Astrocyte of the cerebellum (primary cell): ENCODE measurements around the gene PSME4.

Experiments
- DNase-seq: peaks from one replicate; pipeline ENCODE4 v3.0.0-alpha.2; 2011; ENCODE audit warnings: low read depth
- H3K4me3 ChIP-seq: 2 replicates; pipeline ENCODE4 v1.5.1; 2011; ENCODE audit warnings: mild to moderate bottlenecking, low read depth, low read length, moderate library complexity
- in situ Hi-C: cut with HindIII; loops from 2 replicates; pipeline ENCODE4 v1.10.0; 2017; ENCODE audit warnings: low sequenced_read_pairs
- TF ChIP-seq, protein P1 (sequence below): IDR thresholded peaks from 2 replicates; pipeline ENCODE4 v1.5.1; 2012; ENCODE audit warnings: low read length, low read depth, moderate library complexity, mild to moderate bottlenecking; ENCODE audit errors: missing control alignments

The PSME4 gene, protein sequence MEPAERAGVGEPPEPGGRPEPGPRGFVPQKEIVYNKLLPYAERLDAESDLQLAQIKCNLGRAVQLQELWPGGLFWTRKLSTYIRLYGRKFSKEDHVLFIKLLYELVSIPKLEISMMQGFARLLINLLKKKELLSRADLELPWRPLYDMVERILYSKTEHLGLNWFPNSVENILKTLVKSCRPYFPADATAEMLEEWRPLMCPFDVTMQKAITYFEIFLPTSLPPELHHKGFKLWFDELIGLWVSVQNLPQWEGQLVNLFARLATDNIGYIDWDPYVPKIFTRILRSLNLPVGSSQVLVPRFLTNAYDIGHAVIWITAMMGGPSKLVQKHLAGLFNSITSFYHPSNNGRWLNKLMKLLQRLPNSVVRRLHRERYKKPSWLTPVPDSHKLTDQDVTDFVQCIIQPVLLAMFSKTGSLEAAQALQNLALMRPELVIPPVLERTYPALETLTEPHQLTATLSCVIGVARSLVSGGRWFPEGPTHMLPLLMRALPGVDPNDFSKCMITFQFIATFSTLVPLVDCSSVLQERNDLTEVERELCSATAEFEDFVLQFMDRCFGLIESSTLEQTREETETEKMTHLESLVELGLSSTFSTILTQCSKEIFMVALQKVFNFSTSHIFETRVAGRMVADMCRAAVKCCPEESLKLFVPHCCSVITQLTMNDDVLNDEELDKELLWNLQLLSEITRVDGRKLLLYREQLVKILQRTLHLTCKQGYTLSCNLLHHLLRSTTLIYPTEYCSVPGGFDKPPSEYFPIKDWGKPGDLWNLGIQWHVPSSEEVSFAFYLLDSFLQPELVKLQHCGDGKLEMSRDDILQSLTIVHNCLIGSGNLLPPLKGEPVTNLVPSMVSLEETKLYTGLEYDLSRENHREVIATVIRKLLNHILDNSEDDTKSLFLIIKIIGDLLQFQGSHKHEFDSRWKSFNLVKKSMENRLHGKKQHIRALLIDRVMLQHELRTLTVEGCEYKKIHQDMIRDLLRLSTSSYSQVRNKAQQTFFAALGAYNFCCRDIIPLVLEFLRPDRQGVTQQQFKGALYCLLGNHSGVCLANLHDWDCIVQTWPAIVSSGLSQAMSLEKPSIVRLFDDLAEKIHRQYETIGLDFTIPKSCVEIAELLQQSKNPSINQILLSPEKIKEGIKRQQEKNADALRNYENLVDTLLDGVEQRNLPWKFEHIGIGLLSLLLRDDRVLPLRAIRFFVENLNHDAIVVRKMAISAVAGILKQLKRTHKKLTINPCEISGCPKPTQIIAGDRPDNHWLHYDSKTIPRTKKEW (N-terminal part only)

DNA sequence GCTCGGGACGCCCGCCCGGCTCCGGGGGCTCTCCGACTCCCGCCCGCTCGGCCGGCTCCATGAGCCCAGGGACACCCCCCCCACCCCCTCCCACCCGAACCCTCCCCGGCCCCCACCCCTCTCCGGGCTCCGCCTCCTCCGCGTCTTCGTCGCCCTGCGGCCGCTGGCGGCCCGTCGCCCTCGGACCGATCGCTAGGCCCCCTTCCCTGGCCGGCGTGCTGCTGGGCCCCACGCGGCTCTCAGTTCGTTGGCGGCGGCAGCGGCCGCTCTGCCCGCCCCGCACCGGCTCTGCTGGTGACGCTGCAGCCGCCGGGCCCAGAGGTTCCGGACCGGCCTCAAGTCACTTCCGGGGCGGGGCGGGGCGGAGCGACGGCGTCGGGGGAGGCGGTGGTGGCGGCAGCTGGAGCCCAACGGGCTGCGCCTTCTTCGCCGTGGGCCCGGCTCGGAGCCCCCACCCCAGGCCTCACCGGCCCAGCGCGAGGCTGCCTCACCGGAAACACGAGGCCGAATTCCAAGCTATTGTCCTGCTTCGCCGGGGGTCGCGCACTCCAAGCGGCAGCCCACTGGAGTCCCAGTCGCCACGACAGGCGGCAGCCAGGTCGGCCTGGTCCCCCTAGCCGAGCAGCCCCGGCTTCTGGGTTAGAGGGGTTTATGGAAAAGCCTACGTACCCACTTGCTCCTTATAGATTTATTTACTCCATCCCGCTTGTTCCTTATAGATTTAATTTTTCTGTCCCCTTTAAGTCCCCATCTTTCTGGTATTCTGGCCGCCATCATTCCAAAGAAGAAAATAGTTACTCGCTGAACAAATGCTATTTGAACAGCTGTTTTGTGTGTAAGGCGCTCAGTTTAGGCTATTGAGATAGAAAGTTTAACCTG lies at the start of gene PSME4:
PSME4 (minus strand) TSS at position 270 of the 879 bp plus-strand sequence; CDS start at position 61, 209 bp downstream.
- peak; percentile 57 for DNase-seq
- in situ Hi-C loops = no loop called here
- peak within 1 kb of the TSS; percentile 95 for H3K4me3 ChIP-seq
- TF ChIP-seq, protein P1, sequence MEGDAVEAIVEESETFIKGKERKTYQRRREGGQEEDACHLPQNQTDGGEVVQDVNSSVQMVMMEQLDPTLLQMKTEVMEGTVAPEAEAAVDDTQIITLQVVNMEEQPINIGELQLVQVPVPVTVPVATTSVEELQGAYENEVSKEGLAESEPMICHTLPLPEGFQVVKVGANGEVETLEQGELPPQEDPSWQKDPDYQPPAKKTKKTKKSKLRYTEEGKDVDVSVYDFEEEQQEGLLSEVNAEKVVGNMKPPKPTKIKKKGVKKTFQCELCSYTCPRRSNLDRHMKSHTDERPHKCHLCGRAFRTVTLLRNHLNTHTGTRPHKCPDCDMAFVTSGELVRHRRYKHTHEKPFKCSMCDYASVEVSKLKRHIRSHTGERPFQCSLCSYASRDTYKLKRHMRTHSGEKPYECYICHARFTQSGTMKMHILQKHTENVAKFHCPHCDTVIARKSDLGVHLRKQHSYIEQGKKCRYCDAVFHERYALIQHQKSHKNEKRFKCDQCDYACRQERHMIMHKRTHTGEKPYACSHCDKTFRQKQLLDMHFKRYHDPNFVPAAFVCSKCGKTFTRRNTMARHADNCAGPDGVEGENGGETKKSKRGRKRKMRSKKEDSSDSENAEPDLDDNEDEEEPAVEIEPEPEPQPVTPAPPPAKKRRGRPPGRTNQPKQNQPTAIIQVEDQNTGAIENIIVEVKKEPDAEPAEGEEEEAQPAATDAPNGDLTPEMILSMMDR = no peak

DNA sequence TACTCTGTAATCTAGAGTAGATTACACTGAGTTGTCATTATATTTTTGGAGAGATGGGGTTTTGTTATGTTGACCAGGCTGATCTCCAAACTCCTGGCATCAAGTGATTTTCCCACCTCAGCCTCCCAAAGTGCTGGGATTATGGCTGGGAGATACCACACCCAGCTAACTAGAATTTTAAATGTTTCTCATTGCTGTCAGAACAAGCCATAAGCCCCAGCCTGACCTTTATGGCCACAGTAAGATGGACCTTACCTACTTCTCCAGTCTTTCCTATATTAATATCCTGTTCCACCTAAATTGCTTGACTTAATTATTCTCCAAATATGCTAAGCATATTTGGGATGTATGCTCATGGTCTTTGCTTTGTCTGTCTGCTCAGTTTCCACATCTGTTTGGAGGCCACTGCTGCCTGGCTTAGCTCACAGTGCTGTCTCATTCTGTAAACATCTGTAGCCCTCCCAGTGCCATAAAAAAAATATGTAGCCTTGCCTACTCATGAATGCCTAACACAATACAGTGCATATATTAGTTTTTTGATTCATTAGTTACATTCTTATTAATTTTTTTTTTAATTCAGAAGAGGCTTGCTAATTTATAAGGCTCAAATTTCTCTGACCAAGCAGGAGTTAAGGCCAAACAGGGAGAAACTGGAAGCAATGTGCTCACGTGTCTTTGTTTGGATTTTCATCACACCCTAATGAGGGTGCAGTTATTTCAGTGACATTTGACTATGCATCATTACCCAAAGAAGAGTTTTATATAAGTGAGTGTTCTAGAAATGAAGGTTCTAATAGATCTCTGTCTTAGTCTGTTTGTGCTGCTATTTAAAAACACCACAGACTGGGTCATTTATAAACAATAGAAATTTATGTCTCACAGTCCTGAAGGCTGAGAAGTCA lies 45.3 kb upstream of the PSME4 start:
- peak; percentile 15 for DNase-seq
- no peak overlapping the region for H3K4me3 ChIP-seq
- in situ Hi-C loops = no loop called here
- TF ChIP-seq, protein P1 = no peak

DNA sequence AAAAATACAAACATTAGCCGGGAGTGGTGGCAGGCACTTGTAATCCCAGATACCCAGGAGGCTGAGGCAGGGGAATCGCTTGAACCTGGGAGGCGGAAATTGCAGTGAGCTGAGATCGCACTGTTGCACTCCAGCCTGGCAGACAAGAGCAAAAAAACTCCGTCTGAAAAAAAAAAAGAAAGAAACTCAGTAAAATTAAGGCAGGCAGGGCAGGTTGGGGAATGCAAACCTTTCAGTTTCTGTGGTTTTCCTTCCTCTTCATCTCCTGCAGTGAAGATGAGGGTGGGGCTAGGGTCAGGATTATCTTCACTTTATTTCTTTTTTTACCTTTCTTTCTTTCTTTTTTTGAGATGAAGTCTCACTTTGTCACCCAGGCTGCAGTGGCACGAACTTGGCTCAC lies 43.2 kb upstream of the PSME4 start:
- no peak overlapping the region for H3K4me3 ChIP-seq
- DNase-seq = no peak
- in situ Hi-C loops = no loop called here
- TF ChIP-seq, protein P1 = no peak

DNA sequence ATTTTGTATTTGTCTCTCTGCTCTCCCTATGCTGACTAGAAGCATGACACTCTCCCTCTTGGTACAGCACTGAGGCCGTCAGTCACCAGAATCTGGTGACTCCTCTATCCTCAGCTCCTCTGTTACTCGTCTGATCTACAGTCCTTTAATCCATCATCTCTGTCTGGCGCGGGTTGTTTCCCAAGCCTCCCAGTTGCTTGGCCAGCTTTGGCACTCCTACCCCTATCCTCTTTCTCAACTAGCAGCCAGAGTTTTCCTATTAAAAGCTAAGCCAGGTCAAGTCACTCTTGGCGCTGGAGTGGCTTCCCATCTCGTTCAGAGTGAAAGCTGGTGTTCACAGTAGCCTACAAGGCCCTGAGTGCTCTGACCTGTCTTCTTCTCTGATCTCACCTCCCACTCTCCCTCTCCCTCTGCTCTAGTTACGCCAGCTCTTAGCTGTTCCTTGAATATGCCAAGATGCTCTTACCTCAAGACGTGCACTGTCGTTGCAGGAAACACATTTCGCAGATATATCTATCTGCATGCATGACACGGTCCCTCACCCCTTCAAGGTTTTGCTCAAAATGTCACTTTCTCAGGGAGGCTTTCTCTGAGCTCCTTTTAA lies 41.8 kb upstream of the PSME4 start:
- H3K4me3 ChIP-seq = no peak overlapping the region
- TF ChIP-seq, protein P1 = no peak
- in situ Hi-C loops = no loop called here
- DNase-seq = no peak

DNA sequence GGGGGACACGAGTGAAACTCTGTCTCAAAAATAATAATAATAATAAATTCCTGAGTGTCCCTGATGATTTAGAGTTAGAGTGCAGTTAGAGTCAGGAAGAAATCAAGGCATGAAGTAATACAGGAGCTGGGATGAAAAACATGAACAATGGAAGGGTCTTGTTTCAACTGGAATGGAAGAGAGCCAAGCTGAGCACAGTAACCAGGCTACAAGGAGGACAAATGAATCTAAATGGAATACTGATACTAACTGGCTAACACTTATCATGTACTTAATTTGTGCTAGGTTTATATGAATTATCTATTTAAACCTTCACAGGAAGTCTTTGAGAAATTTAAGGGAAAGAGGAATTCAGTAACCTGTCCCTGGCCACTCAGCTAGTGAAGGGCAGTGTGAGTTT lies 38.8 kb upstream of the PSME4 start:
- TF ChIP-seq, protein P1 = no peak
- DNase-seq = no peak
- no peak overlapping the region for H3K4me3 ChIP-seq
- in situ Hi-C loops = no loop called here
